ENCODE data around the gene PRKG1. TPM values are rescaled to one million over a fixed set of nuclear protein-coding genes. Genes with fewer than 3 reads are reported as not detected.

The PRKG1 gene
- total RNA-seq, 2 donors from 2014 or later = 17.2 TPM

DNA sequence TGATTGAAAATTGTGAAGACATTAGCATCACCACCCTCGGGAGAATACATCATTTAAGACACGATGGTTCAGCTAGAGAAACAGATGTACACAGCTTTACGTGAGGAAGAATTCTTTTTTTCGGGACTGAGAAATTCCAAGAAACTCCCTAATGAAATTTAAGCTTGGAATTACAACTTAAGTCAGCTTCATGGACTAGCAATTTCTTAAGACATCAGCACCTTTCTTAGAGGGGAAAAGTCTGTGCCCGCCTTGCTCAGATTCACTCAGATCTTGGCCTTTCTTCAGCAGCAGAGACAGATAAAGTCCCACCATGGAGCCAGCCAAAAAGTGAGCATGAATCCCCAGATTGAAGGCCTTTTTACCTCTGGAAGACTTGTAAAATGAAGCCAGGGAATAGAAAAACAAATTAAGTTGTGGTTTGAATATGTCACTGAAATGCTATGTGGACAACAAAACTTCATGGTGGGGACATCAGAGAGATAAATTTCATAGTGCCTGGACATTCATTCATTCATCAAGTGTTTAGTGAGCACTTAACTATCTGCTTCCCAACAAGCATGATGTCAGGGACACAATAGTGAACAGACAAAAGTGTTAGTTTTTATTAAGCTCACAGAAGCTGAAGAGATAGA is 32.1 kb downstream of the PRKG1 start:
- ATAC-seq (no peak), DNase-seq (no peak)
- intact Hi-C loops (cut with DNase I, micrococcal nuclease) = no loop called here

DNA sequence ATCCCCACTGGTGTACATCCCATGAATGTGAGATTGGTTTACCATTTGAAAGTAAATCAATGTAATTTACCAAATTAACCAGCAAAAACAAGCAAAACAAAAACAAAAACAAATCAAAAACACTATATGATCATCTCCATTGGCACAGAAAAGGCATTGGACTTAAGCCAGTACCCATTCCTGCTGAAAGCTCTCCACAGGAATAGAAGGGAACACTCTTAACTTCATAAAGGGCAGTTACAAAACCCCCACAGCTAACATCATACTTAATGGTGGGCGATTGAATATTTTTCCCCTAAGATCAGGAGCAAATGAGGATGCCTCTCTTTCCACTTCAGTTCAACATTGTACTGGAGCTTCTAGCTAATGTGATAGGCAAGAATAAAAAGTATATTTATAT is 34.1 kb downstream of the PRKG1 start:
- DNase-seq = no peak
- ATAC-seq = no peak
- intact Hi-C loops (cut with DNase I, micrococcal nuclease) = no loop called here

GRCh38 chr10:51109801-51110533 is 35.7 kb downstream of the PRKG1 start:
- DNase-seq = no peak
- ATAC-seq = no peak

DNA sequence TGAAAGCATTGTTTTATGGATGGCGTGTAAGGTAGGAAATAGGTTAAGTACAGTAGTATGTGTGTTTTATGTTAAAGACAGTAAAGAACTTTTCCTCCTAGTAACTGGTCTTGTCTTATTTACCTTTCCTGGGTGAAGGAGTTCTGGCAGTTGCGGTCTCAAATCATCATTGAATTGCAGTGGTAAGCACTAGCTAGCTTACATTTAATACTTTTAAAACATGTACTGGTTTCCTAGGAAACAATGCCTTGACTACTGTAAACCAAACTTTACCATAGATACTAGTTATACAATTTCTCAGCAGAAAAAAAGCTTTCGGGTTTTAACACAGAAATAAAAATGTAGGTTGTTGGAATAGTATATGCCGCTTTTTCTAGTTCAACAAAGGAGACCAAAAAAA is 37.7 kb downstream of the PRKG1 start:
- DNase-seq (no peak), ATAC-seq (no peak)
- intact Hi-C loops (cut with DNase I, micrococcal nuclease) = no loop called here

More at GRCh38 chr10:51109801-51110533, 35.7 kb downstream of the PRKG1 start:
- intact Hi-C loops (cut with DNase I, micrococcal nuclease) = no loop called here

- intact Hi-C loops (cut with DNase I, micrococcal nuclease) = no loop called here
- DNase-seq (no peak), ATAC-seq (no peak)
Measured at GRCh38 chr10:51113007-51113406, 38.7 kb downstream of the PRKG1 start.

DNA sequence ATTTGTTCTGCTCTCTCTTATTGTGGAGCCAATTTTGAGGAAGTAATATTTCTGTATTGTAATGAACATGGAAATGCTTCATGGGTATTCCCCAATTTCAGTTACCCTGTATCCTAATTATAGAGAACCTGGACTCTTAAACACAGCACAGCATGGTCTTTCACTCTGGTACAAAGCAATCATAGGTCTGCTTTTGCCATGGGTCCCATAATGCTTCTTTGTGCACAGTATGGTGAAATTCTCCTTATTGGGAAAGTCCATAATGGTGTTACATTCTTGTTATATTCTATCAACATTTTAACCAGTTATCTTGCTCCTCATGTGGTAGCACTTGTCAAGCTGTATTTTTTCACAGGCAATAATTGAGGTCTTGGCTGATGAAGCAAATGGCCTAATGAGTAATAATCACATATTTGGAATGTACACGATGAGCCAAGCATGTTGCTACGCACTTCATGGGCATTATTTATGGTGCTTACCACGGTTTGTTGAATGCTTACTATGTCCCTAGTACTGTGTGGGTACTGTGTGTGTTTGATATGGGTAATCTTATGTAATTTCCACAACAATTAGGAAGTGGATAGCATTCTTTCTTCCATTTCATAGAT is 42.9 kb downstream of the PRKG1 start:
- intact Hi-C loops (cut with DNase I, micrococcal nuclease) = no loop called here
- ATAC-seq = no peak
- DNase-seq = no peak

DNA sequence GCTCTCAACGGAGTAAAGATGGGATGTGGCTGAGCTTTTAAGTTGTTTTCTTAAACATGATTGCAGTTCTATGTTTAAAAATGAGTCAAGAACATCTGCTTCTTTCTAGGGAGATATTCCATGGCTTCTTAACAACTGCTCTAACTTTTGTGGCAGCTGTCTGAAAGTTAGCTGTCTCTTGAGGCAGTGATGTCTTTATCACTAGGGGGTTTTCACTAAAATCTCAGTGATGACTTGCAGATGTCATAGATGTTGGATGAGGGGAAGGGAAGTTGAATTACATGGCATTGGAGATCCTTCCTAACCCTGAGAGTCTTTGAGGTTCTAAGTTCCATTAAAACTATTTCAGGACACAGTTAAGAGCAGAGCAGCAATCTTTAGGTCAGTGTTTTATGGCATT is 43.5 kb downstream of the PRKG1 start:
- DNase-seq (no peak), ATAC-seq (no peak)
- intact Hi-C loops (cut with DNase I, micrococcal nuclease) = no loop called here

GRCh38 chr10:51119441-51119840 is 45.2 kb downstream of the PRKG1 start:
- ATAC-seq = no peak
- intact Hi-C loops (cut with DNase I, micrococcal nuclease) = no loop called here
- no peak for DNase-seq

DNA sequence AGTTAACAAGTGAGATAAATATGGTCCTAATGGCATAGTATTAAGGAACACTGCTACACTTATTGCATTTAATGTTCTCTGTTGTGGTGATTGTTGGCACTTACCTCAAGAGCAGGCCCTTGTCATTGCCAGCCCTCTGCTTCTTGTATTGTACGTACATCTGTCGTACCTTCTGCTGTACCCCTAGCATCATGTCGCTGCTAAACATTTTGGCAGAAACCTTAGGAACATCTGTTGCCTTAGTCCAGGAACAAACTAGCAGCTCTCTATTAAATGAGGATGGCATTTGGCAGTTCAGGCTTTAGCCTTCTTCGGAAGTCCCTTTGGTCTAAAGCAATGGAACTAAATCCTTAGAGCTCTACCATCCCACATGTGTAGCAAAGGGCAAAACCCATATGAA is 47.6 kb downstream of the PRKG1 start:
- DNase-seq (no peak), ATAC-seq (no peak)
- intact Hi-C loops (cut with DNase I, micrococcal nuclease) = no loop called here

DNA sequence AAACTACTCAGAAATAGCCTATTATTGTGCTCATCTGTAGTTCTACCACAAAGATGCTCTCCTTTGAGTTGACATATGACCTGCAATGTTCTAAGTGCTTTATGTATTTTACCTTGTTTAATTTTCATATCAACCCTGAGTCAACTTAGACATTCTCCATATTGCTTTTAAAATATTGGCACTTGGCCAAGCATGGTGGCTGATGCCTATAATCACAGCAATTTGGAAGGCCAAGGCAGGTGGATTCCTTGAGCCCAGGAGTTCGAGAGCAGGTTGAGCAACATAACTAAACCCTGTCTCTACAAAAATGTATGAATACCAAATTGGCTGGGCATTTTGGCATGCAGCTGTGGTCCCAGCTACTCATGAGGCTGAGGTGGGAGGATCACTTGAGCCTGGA is 50.6 kb downstream of the PRKG1 start:
- ATAC-seq = peak; percentile 44
- DNase-seq = no peak
- intact Hi-C loops (cut with DNase I, micrococcal nuclease) = no loop called here

GRCh38 chr10:51125518-51125917 is 51.2 kb downstream of the PRKG1 start:
- no peak for DNase-seq
- intact Hi-C loops (cut with DNase I, micrococcal nuclease) = no loop called here
- no peak for ATAC-seq

GRCh38 chr10:51129946-51130544 is 55.8 kb downstream of the PRKG1 start:
- intact Hi-C loops (cut with DNase I, micrococcal nuclease) = no loop called here
- no peak for DNase-seq
- ATAC-seq = no peak

- DNase-seq (no peak), ATAC-seq (no peak)
- intact Hi-C loops (cut with DNase I, micrococcal nuclease) = no loop called here
Measured at GRCh38 chr10:51137756-51138529, 63.7 kb downstream of the PRKG1 start.

DNA sequence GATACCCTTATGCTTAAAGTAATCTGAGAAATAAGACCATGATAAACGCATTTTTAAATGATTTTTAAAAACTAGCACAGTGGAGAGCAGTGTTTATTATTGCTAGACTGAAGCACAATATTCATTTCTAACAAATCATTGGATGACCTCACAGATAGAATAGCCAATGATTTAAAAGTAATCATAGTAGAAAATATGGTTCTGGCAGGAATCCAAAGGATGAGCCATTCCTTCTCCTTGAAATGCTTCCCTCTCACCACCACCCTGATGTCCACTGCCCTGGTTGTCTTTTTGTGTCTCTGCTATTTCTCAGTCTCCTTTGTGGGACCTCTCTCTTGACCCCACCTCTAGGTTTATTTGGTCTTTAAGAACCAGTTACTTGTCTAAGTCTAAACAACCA is 64.9 kb downstream of the PRKG1 start:
- ATAC-seq = no peak
- intact Hi-C loops (cut with DNase I, micrococcal nuclease) = no loop called here
- no peak for DNase-seq

GRCh38 chr10:51141010-51141409 is 66.7 kb downstream of the PRKG1 start:
- DNase-seq (no peak), ATAC-seq (no peak)
- intact Hi-C loops (cut with DNase I, micrococcal nuclease) = no loop called here

GRCh38 chr10:51144161-51144781 is 70.0 kb downstream of the PRKG1 start:
- DNase-seq = no peak
- intact Hi-C loops (cut with DNase I, micrococcal nuclease) = no loop called here
- ATAC-seq = no peak

DNA sequence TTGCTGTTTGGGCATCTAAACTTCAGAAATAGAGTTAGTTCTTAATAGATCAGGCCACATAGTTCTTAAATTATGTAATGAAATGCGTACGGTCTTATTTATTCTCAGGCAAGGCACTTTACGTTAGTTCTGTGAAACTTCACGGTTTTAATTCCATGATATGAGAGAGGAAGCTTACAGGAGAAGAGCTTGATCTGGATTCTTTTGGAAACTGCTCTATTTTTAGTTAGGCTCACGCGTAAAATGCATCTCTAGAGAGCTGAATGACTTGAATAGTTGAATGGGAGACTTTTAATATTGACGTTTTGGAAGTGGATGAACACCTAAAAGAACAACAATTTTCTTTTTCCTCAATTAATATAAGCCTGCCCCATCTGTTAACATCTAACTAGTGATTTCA is 71.1 kb downstream of the PRKG1 start:
- no peak for ATAC-seq
- intact Hi-C loops (cut with DNase I, micrococcal nuclease) = no loop called here
- no peak for DNase-seq

GRCh38 chr10:51147644-51148399 is 73.5 kb downstream of the PRKG1 start:
- no peak for ATAC-seq
- intact Hi-C loops (cut with DNase I, micrococcal nuclease) = no loop called here

More at GRCh38 chr10:51147644-51148399, 73.5 kb downstream of the PRKG1 start:
- no peak for DNase-seq

Measured in left colon (tissue), 2 donors.